Left ventricle myocardium superior (tissue), 1 donor: Measurements from ENCODE around the gene ATG2A. TPM values are rescaled to one million over a fixed set of nuclear protein-coding genes. Genes with fewer than 3 reads are reported as not detected.
"Not testable (repeated sequence)": the region's sequence is repeated elsewhere in the genome, so short reads cannot be mapped to it uniquely, and the experiment has no call there.

Experiments used
- ATAC-seq: fragments of 200-7000 bp; cut with Tn5 transposase; one replicate; pipeline ENCODE4 v1.9.1; 2020; ENCODE audit warnings: mild to moderate bottlenecking, moderate library complexity
- DNase-seq: peaks from one replicate; pipeline ENCODE4 v3.0.0-alpha.2; 2020
- intact Hi-C: fragments of 100-400 bp; cut with micrococcal nuclease; formaldehyde crosslinking; loops from one replicate; pipeline ENCODE4 v1.11.0; 2022
- microRNA-seq: library from miRNA; unstranded; fragments of <30 nt; microRNA quantifications from one replicate; pipeline ENCODE4 v1.2.0, GENCODE V29; 2020; ENCODE audit warnings: borderline number of aligned reads
- total RNA-seq: library from RNA; stranded (reverse); fragmentation: NEBNext Ultra II Directional; extraction: Animal tissue kit (Norgen Biotek cat#: 25700); gene quantifications from one replicate; pipeline ENCODE4 v1.2.1, GENCODE V29; 2021
- donor health status: DM: no; HTN: yes; CAD: no; lungs with severe emphysema.

ATG2A gene
- total RNA-seq, 1 donor from 2014 or later = 13.0 TPM

GRCh38 chr11:64848214-64848825, 68.7 kb downstream of the ATG2A start:
- DNase-seq = no peak
- no peak for ATAC-seq
- intact Hi-C loops = no loop called here

GRCh38 chr11:64846998-64847666, 69.9 kb downstream of the ATG2A start:
- intact Hi-C loops = loop anchor here (2.0 kb wide), 1 partner anchor 48 kb away; no protein-coding TSS in a partner anchor
- peak; percentile 95 for DNase-seq
- ATAC-seq = peak; percentile 87

- intact Hi-C loops = loop anchor here (2.0 kb wide), 1 partner anchor 49 kb away; no protein-coding TSS in a partner anchor
- not testable (repeated sequence) for ATAC-seq, DNase-seq
These were observed 71.3 kb downstream of the ATG2A start for GRCh38 chr11:64845776-64846129.

GRCh38 chr11:64845129-64845775, 71.8 kb downstream of the ATG2A start:
- intact Hi-C loops = no loop called here
- DNase-seq = no peak
- ATAC-seq = no peak

Small RNA genes within 50 kb of the gene (microRNA-seq; reads per million reads assigned to microRNA genes)
- gene MIR6749 (not detected), gene MIR6750 (not detected)

Other genes with a start within 250 kb of the ATG2A start
- 0.97 TPM for gene NRXN2, start 194.0 kb downstream of the ATG2A start, total RNA-seq
- 44.5 TPM for gene RASGRP2, start 173.1 kb downstream of the ATG2A start, total RNA-seq
- gene PYGM, start 157.2 kb downstream of the ATG2A start, total RNA-seq = 175 TPM
- gene SF1, start 138.7 kb downstream of the ATG2A start, total RNA-seq = 191 TPM
- gene MAP4K2, start 114.0 kb downstream of the ATG2A start, total RNA-seq = 8.6 TPM
- 9.1 TPM for gene MEN1, start 106.7 kb downstream of the ATG2A start, total RNA-seq
- 0.40 TPM for gene CDC42BPG, start 72.6 kb downstream of the ATG2A start, total RNA-seq
- gene EHD1, start 38.6 kb downstream of the ATG2A start, total RNA-seq = 52.5 TPM
- 18.4 TPM for gene PPP2R5B, start 7.5 kb upstream of the ATG2A start, total RNA-seq
- not detected for gene GPHA2, start 18.7 kb upstream of the ATG2A start, total RNA-seq
- not detected for gene MAJIN, start 54.9 kb upstream of the ATG2A start, total RNA-seq
- 1.2 TPM for gene BATF2, start 79.8 kb upstream of the ATG2A start, total RNA-seq
- 115 TPM for gene ARL2, start 97.0 kb upstream of the ATG2A start, total RNA-seq
- 19.3 TPM for gene SNX15, start 110.2 kb upstream of the ATG2A start, total RNA-seq
- 7.5 TPM for gene SAC3D1, start 124.0 kb upstream of the ATG2A start, total RNA-seq
- 5.3 TPM for gene NAALADL1, start 141.3 kb upstream of the ATG2A start, total RNA-seq
- gene CDCA5, start 166.8 kb upstream of the ATG2A start, total RNA-seq = 1.3 TPM
- 23.7 TPM for gene ZFPL1, start 167.0 kb upstream of the ATG2A start, total RNA-seq
- 84.8 TPM for gene VPS51, start 179.0 kb upstream of the ATG2A start, total RNA-seq
- 112 TPM for gene TM7SF2, start 194.7 kb upstream of the ATG2A start, total RNA-seq
- 5.5 TPM for gene ZNHIT2, start 200.5 kb upstream of the ATG2A start, total RNA-seq
- gene FAU, start 204.9 kb upstream of the ATG2A start, total RNA-seq = 724 TPM
- gene MRPL49, start 205.1 kb upstream of the ATG2A start, total RNA-seq = 33.7 TPM
- gene SYVN1, start 217.3 kb upstream of the ATG2A start, total RNA-seq = 38.6 TPM